NOMO-1 treated with DMSO at 0.1 percent for 48 hours (cell line): ENCODE data around the gene EYA2.

ENCODE experiments used
- DNase-seq: peaks from one replicate; lab custom pipeline; 2025; ENCODE audit not compliant: unreplicated experiment; lab: John Stamatoyannopoulos, UW

Gene EYA2

GRCh38 chr20:47220161-47220582 lies 325.5 kb downstream of the EYA2 start:
- DNase-seq: no peak

- no peak for DNase-seq
Measured at GRCh38 chr20:47221036-47221625, 326.5 kb downstream of the EYA2 start.

DNA sequence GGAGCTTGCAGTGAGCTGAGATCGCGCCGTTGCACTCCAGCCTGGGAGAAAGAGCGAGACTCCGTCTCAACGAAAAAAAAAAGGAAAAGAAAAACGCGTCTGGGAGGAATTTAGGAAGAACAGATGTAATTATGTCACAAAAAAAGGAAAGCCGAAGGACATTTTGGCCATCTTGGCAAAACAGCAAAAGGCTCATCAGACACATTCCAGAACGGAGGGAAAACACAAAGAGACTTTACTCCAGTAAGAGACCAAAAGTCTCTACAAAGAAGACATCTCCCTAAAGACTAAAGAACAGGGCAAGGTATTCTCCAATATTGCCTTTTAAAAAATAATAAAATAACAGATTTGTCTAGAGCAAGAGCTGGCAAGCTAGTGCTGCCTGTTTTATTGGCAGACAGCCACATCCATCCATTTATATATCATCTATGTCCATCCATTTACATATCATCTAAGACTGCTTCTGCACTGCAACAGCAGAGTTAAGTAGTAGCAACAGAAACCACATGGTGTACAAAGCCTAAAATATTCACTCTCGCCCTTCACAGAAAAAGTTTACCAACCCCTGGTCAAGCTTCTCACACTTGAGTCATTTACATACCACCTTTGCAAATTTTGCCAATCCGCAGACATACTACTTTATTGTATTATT lies 328.0 kb downstream of the EYA2 start:
- DNase-seq: no peak

DNA sequence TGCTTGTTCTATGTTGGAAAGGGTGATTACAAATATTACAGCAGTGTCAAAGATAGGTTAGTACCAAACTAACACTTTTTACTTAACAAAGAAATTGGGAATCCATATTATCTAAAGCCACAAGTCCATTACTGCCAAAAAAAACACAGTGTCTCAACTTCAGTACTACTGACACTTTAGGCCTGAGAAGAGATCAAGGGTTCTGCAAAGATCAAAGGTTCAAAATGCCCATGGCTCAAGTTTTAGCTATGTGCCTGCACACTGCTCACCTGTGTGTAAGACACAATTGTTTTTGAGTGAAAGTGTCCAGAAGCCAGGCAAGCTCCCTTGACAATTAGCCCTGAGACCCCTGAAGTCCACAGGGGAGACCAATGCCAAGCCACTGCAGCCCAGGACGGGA lies 329.3 kb downstream of the EYA2 start:
- DNase-seq: no peak

DNA sequence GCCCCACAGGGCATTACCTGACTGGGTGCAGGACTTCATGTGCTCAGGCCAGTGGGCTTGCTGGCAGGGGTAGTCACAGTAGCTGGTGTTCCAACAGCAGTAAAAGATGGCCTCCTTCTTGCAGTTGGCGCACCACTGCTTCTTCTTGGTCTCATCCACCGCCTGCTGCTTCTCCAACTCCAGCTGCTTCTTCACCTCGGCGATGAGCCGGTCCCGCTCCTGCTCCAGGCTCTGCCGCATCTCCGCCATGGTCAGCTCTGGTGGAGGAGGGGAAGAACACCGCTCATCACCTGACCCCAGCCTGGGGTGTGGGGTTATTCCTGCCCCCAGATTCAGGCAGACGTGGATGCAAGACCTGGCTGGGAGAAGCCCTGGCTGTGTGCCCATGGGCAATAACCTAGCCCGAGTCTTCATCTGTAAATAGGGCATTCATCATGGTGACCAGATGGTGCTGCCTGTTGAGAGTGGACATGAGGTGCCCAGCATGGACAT lies 329.7 kb downstream of the EYA2 start:
- no peak for DNase-seq

GRCh38 chr20:47224857-47225256 lies 330.2 kb downstream of the EYA2 start:
- no peak for DNase-seq

- DNase-seq: no peak
Measured at GRCh38 chr20:47225458-47225857, 330.8 kb downstream of the EYA2 start.

GRCh38 chr20:47227119-47227518 lies 332.5 kb downstream of the EYA2 start:
- no peak for DNase-seq

DNA sequence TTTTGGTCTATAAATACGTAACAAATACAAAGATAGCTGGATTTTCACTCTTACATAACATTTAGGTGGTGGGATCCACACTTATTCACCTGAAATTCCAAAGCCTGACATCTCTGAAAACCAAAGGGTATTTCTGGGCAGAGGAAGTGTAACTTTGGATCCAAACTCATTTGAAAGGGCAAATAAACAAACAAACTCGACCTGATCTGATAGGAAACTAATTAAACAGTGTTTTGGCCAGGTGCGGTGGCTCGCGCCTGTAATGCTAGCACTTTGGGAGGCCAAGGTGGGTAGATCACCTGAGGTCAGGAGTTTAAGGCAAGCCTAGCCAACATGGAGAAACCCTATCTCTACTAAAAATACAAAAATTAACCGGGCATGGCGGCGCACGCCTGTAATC lies 332.9 kb downstream of the EYA2 start:
- no peak for DNase-seq

GRCh38 chr20:47228654-47229053 lies 334.0 kb downstream of the EYA2 start:
- DNase-seq: no peak

DNA sequence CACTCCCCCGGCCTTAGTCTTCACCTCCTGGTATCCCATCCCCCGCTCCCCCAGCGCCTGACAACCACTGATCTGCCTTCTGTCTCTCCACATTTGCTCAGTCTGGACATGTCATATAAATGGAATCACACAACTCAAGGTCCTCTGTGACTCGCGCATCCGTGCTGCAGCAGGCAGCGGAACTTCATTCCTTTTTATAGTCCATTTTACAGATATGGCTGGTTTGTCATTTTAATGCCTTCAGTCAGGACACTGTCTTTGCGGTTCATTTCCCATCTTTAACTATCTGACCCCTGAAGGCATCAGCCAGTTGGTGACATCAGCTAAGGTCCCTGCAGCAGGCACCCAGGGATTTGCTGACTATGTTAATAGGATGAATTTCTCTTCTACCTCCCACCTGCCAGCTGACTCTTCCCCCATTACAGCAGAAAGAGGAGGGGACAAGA lies 336.2 kb downstream of the EYA2 start:
- DNase-seq: no peak

- no peak for DNase-seq
Measured at GRCh38 chr20:47231382-47232039, 336.9 kb downstream of the EYA2 start.

- DNase-seq: no peak
Measured at GRCh38 chr20:47232518-47232917, 337.9 kb downstream of the EYA2 start.

GRCh38 chr20:47233333-47234188 lies 338.9 kb downstream of the EYA2 start:
- no peak for DNase-seq

GRCh38 chr20:47235111-47235510 lies 340.5 kb downstream of the EYA2 start:
- DNase-seq: no peak

- no peak for DNase-seq
Measured at GRCh38 chr20:47235853-47236638, 341.4 kb downstream of the EYA2 start.

- no peak for DNase-seq
Measured at GRCh38 chr20:47236639-47236900, 341.9 kb downstream of the EYA2 start.

DNA sequence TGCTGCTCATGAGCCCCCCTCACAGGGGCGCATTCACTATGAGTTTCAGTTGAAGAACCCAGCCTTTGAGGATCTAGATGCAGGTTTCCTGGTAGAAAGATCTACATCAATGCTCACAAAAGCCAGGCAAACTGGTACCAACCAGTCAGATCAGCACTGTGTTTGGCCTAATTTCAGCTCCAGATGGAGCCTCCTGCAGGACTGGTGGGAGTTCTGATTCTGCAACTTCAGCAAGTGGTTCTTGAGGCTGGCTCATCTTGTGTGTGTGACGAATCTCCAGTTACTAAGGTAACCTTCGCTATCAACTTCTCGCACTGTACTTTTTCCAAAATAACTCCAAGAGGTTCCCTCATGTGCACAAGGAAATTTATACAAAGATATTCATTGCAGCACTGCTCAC lies 343.1 kb downstream of the EYA2 start:
- DNase-seq: no peak
